ENCODE measurements around the gene ZNF669. TPM values are rescaled to one million over a fixed set of nuclear protein-coding genes. Genes with fewer than 3 reads are reported as not detected.

ZNF669 gene
- total and polyA plus RNA-seq, 7 donors = 1.3 to 3.7 (median 2.7) TPM

DNA sequence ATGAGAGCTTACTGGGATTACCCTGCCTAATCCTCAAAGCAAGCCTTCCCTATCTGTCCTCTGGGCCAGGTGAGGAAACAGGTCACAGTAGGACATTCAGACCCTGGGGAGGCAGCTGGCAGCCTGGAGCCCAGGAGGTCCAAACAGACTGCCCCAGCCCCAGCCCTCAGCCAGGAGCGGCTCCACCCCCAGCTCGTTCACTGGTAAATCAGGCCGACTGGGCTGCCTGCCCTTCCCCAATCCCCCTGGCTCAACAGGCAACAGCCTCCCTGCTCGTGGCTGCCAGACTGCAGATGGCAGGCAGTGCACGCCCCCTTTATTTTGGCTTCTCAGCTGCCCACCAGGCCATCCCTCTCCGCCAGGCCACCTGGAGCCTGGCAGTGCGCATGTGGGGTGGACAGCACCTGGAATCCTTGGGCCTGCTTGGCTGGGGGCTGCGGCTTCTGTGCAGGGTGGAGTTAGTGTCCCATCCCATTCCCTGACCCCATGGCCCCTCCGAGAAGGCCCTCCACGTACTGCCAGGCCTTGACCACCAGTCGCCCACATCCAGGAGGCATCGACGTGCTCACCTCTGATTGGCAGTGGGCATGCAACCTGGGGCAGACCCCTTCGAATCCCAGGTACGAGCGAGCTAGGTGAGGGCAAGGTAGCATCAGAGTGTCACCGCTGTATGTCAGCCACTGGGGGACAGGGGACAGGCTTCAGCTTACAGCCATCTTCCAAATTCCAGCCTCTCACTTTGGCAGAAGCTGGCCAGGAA is 14.4 kb downstream of the ZNF669 start:
- ATAC-seq = no peak

DNA sequence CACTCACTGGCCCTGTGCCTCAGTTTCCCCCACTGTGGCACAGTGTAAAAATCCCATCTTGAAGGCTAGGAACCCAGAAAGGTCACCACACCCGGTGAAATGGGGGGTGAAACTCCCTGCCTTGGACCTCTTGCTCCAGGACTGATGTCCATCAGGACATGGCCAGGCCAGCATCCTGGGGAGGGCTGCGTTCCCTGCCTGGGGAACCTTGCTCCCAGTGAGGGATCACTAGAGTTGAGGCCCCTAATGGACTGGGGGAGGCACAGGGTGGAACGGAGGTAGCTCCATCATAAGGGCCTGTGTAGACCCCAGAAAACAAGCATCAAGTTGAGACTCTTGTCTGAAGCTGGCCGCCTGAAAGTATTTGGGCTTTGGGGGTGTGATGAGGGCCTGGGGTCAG is 15.2 kb downstream of the ZNF669 start:
- H3K27ac ChIP-seq = no peak overlapping the region
- 88 to 92% (median 90%) methylated on average over 4 of the region's 4 CpGs for WGBS, 3 donors
- TF ChIP-seq, protein P1, sequence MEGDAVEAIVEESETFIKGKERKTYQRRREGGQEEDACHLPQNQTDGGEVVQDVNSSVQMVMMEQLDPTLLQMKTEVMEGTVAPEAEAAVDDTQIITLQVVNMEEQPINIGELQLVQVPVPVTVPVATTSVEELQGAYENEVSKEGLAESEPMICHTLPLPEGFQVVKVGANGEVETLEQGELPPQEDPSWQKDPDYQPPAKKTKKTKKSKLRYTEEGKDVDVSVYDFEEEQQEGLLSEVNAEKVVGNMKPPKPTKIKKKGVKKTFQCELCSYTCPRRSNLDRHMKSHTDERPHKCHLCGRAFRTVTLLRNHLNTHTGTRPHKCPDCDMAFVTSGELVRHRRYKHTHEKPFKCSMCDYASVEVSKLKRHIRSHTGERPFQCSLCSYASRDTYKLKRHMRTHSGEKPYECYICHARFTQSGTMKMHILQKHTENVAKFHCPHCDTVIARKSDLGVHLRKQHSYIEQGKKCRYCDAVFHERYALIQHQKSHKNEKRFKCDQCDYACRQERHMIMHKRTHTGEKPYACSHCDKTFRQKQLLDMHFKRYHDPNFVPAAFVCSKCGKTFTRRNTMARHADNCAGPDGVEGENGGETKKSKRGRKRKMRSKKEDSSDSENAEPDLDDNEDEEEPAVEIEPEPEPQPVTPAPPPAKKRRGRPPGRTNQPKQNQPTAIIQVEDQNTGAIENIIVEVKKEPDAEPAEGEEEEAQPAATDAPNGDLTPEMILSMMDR (IDR thresholded peaks at IDR 0.05) = no peak
- no peaks in the 10 kb centered on the region for H3K4me1 ChIP-seq
- no peaks in the 10 kb centered on the region for H3K9me3 ChIP-seq
- H3K36me3 ChIP-seq (ENCODE audit: insufficient read depth in 1 of 2, low read depth in 1 of 2) = no peaks in the 10 kb centered on the region
- intact Hi-C loops (cut with DNase I) = loop anchor here in 1 of 2 donors (10.0 kb wide), 1 partner anchor 154 kb away; the partner anchor contains the start of gene AHCTF1
- no peak overlapping the region for H3K4me3 ChIP-seq
- no peaks in the 10 kb centered on the region for H3K27me3 ChIP-seq (ENCODE audit: insufficient read depth in 3 of 3, low read length in 2 of 3)
- ATAC-seq = no peak
- DNase-seq = no peak

More for the DNA sequence above, 14.4 kb downstream of the ZNF669 start:
- WGBS, 3 donors = 41 to 55% (median 47%) methylated on average over 17 of the region's 17 CpGs
- no peak for DNase-seq
- intact Hi-C loops (cut with DNase I) = loop anchor here in 1 of 2 donors (10.0 kb wide), 1 partner anchor 155 kb away; the partner anchor contains the start of gene AHCTF1
- Histone ChIP-seq H3K36me3 (ENCODE audit: insufficient read depth in 1 of 2, low read depth in 1 of 2) (no peaks in the 10 kb centered on the region), H3K27me3 (ENCODE audit: insufficient read depth in 3 of 3, low read length in 2 of 3) (no peaks in the 10 kb centered on the region), H3K9me3 (no peaks in the 10 kb centered on the region), H3K27ac (no peak overlapping the region), H3K4me1 (no peaks in the 10 kb centered on the region), H3K4me3 (no peak overlapping the region)
- TF ChIP-seq, protein P1 (IDR thresholded peaks at IDR 0.05) = no peak

DNA sequence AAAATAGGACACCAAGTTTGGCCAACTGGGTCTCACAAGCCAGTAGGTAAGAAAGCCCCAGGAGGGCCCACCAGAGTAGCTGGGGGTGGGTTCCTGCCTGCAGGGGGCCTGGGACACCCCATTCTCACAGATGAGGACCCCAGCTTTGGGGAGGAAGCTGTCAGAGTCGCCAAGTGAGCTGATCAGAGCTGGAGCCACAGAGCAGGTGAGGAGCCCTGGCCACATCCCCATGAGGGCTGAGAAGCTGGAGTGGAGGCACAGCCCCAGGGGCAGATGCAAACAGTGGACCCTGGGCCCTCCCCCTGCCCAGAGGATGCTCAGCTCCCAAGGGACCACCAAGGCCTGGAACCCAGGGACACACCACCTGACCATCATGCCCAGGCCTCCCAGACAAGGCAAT is 16.9 kb downstream of the ZNF669 start:
- Histone ChIP-seq H3K36me3 (ENCODE audit: insufficient read depth in 1 of 2, low read depth in 1 of 2) (no peaks in the 10 kb centered on the region), H3K4me1 (no peaks in the 10 kb centered on the region), H3K27ac (no peak overlapping the region), H3K9me3 (no peaks in the 10 kb centered on the region), H3K27me3 (ENCODE audit: insufficient read depth in 3 of 3, low read length in 2 of 3) (no peaks in the 10 kb centered on the region), H3K4me3 (no peak overlapping the region)
- ATAC-seq (no peak), DNase-seq (no peak)
- TF ChIP-seq, protein P1 (IDR thresholded peaks at IDR 0.05) = no peak
- intact Hi-C loops (cut with DNase I) = loop anchor here in 1 of 2 donors (10.0 kb wide), 1 partner anchor 152 kb away; the partner anchor contains the start of gene AHCTF1
- WGBS, 3 donors = 36 to 67% (median 55%) methylated on average over 1 of the region's 1 CpG

DNA sequence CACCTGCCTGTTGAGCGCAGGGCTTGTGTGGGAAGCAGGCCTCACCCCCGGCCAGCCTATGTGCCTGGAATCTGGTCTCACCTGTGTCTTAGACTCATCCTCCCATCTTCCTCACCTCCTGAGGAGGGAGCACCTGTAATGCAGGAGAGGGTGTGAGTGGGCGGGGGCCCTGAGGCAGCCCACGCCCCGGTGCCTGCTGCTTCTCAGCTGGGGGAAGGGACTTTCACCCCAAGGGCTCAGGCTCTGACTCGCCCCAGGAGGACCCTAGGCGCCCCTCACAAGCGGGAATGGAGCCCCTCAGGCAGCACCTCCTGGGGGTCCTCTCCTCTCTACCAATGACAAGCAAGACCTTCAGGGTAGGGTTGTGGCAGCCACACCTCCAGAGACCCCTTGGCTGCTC is 18.8 kb downstream of the ZNF669 start:
- intact Hi-C loops (cut with DNase I) = loop anchor here in 1 of 2 donors (10.0 kb wide), 1 partner anchor 151 kb away; the partner anchor contains the start of gene AHCTF1
- DNase-seq = no peak
- Histone ChIP-seq H3K27me3 (ENCODE audit: insufficient read depth in 3 of 3, low read length in 2 of 3) (no peaks in the 10 kb centered on the region), H3K9me3 (no peaks in the 10 kb centered on the region), H3K4me1 (no peaks in the 10 kb centered on the region), H3K36me3 (ENCODE audit: insufficient read depth in 1 of 2, low read depth in 1 of 2) (no peaks in the 10 kb centered on the region), H3K27ac (no peak overlapping the region), H3K4me3 (no peak overlapping the region)
- 89 to 98% (median 91%) methylated on average over 8 of the region's 8 CpGs for WGBS, 3 donors
- ATAC-seq = no peak
- TF ChIP-seq, protein P1 (IDR thresholded peaks at IDR 0.05) = no peak
